Gastrocnemius medialis (tissue), 4 donors: ENCODE results near the gene ESAM. TPM values are rescaled to one million over a fixed set of nuclear protein-coding genes. Genes with fewer than 3 reads are reported as not detected.

Source experiments
- ATAC-seq, 2 donors: fragments of 150-250 bp; one replicate each; pipeline ENCODE4 v1.9.1; 2016
- DNase-seq, 2 donors: peaks; one replicate each; pipeline ENCODE4 v3.0.0-alpha.2; 2019
- H3K27ac ChIP-seq, 4 donors: fragments of 200-600 bp; sonication (generic); 1 replicate in 1 of 4; 2 replicates in 3 of 4; pipeline ENCODE4 v1.5.1; 2016 to 2018; ENCODE audit warnings: mild to moderate bottlenecking in 2 of 4, moderate library complexity in 1 of 4
- H3K27me3 ChIP-seq, 3 donors: fragments of 200-600 bp; sonication (generic) in 2 of 3; 1 replicate in 1 of 3; 2 replicates in 2 of 3; pipeline versions ENCODE4 v1.5.1 to v1.6.0; 2016 to 2019; ENCODE audit warnings: mild to moderate bottlenecking in 1 of 3, moderate library complexity in 1 of 3
- H3K36me3 ChIP-seq, 2 donors: fragments of 200-600 bp; sonication (generic) in 1 of 2; one replicate each; pipeline ENCODE4 v1.5.1; 2017 to 2018
- H3K4me1 ChIP-seq, 2 donors: fragments of 200-600 bp; sonication (generic) in 1 of 2; one replicate each; pipeline ENCODE4 v1.5.1; 2016 to 2017; ENCODE audit warnings: mild to moderate bottlenecking in 2 of 2
- H3K4me3 ChIP-seq, 4 donors: fragments of 200-600 bp; sonication (generic) in 3 of 4; 1 replicate in 1 of 4; 2 replicates in 3 of 4; pipeline ENCODE4 v1.5.1; 2016 to 2019; ENCODE audit warnings: mild to moderate bottlenecking in 2 of 4
- H3K9me3 ChIP-seq, 3 donors: fragments of 200-600 bp; sonication (generic) in 2 of 3; 1 replicate in 1 of 3; 2 replicates in 2 of 3; pipeline ENCODE4 v1.5.1; 2016 to 2019
- CTCF ChIP-seq, 5 experiments: fragments of 450-650 bp in 3 of 5; fragments of 200-600 bp in 2 of 5; sonication (generic) in 2 of 5; IDR thresholded peaks in 4 of 5; conservative IDR thresholded peaks in 1 of 5; 1 replicate in 4 of 5; 2 replicates in 1 of 5; pipeline ENCODE4 v1.5.1; 2016 to 2019; ENCODE audit warnings: antibody characterized with exemption in 5 of 5, mild to moderate bottlenecking in 3 of 5, moderate library complexity in 3 of 5
- POLR2A ChIP-seq, 2 donors: fragments of 450-650 bp; IDR thresholded peaks; one replicate each; pipeline ENCODE4 v1.6.1; 2017; ENCODE audit warnings: antibody characterized with exemption in 2 of 2, mild to moderate bottlenecking in 2 of 2, moderate library complexity in 2 of 2
- in situ Hi-C, 4 donors: fragments of 200-750 bp; cut with MboI; loops; one replicate each; pipeline versions ENCODE4 v1.15.0 to v1.8.0; 2017; ENCODE audit warnings: low sequenced_read_pairs in 4 of 4
- intact Hi-C: fragments of 100-400 bp; cut with DNase I; formaldehyde crosslinking; loops from one replicate; pipeline ENCODE4 v1.15.1; 2023; ENCODE audit warnings: low total_unique reads
- total RNA-seq, 4 donors: library from RNA; depleted of rRNA; stranded (reverse); fragments of >200 nt; gene quantifications; one replicate each; pipeline versions ENCODE4 v1.1.0 to v1.2.3, GENCODE V29; 2016

ESAM gene
- total RNA-seq, 4 donors from 2014 or later: 20.0 to 30.1 (median 27.5) TPM

- in situ Hi-C loops: loop anchor here (5.0 to 10.0 kb wide), 4 partner anchors 75 to 95 kb away; partner anchors contain the start of genes SIAE (in 1 of the 4) and SPA17 (in 1 of the 4)
- TF ChIP-seq CTCF (IDR thresholded peaks at IDR 0.05 in 4 of 5, conservative IDR thresholded peaks at IDR 0.05 in 1 of 5): no peak
- TF ChIP-seq POLR2A (IDR thresholded peaks at IDR 0.05): peak in 1 of 2 donors; percentile 22
- no peak for DNase-seq
These were observed 2.6 kb downstream of the ESAM start for GRCh38 chr11:124759266-124760204.

GRCh38 chr11:124758355-124759265 is 3.5 kb downstream of the ESAM start:
- Histone ChIP-seq H3K9me3 (no peaks in the 10 kb centered on the region), H3K4me3 (peak overlapping the region; percentile 47 to 67 (median 60)), H3K27me3 (peaks cover 49 to 60% (median 58%) of the 10 kb centered on the region in 3 donors), H3K36me3 (peaks cover 0 to 2% of the 10 kb centered on the region in 2 donors), H3K4me1 (peaks cover 13 to 31% of the 10 kb centered on the region in 2 donors), H3K27ac (peak overlapping the region; percentile 39 to 87 (median 82))
- peak in 1 of 2 donors; percentile 39 for DNase-seq
- TF ChIP-seq CTCF (IDR thresholded peaks at IDR 0.05 in 4 of 5, conservative IDR thresholded peaks at IDR 0.05 in 1 of 5) (peak; percentile 23 to 72 (median 57)), POLR2A (IDR thresholded peaks at IDR 0.05) (no peak)
- intact Hi-C loops: no loop called here
- in situ Hi-C loops: no loop called here
- peak in 1 of 2 donors; percentile 24 for ATAC-seq

More at GRCh38 chr11:124759266-124760204, 2.6 kb downstream of the ESAM start:
- Histone ChIP-seq H3K36me3 (no peaks in the 10 kb centered on the region), H3K27me3 (peaks cover 49 to 60% (median 58%) of the 10 kb centered on the region in 3 donors), H3K4me1 (peaks cover 14 to 31% of the 10 kb centered on the region in 2 donors), H3K9me3 (no peaks in the 10 kb centered on the region), H3K27ac (peak overlapping the region; percentile 54 to 87 (median 82)), H3K4me3 (peak overlapping the region; percentile 47 to 67 (median 60))
- intact Hi-C loops: loop anchor here (5.0 kb wide), 2 partner anchors 43 to 78 kb away; partner anchors contain the start of gene MSANTD2
- peak; percentile 53 to 57 for ATAC-seq

- Histone ChIP-seq H3K4me1 (peaks cover 9 to 24% of the 10 kb centered on the region in 2 donors), H3K36me3 (peaks cover 0 to 3% of the 10 kb centered on the region in 2 donors), H3K27ac (peak overlapping the region in 1 of 4 donors; percentile 87), H3K9me3 (no peaks in the 10 kb centered on the region), H3K27me3 (peaks cover 44 to 58% (median 55%) of the 10 kb centered on the region in 3 donors), H3K4me3 (no peak overlapping the region)
- ATAC-seq (no peak), DNase-seq (no peak)
- no peak for TF ChIP-seq POLR2A (IDR thresholded peaks at IDR 0.05)
- in situ Hi-C loops (no loop called here), intact Hi-C loops (no loop called here)
These were observed 4.8 kb downstream of the ESAM start for GRCh38 chr11:124757320-124757719.

GRCh38 chr11:124756753-124757227 is 5.3 kb downstream of the ESAM start:
- no peak overlapping the region for H3K4me3 ChIP-seq
- H3K27ac ChIP-seq: peak overlapping the region in 1 of 4 donors; percentile 87
- ATAC-seq (no peak), DNase-seq (no peak)
- peaks cover 9 to 24% of the 10 kb centered on the region in 2 donors for H3K4me1 ChIP-seq
- in situ Hi-C loops (no loop called here), intact Hi-C loops (no loop called here)
- peaks cover 46 to 59% (median 58%) of the 10 kb centered on the region in 3 donors for H3K27me3 ChIP-seq
- peaks cover 0 to 3% of the 10 kb centered on the region in 2 donors for H3K36me3 ChIP-seq
- no peak for TF ChIP-seq CTCF (IDR thresholded peaks at IDR 0.05 in 4 of 5, conservative IDR thresholded peaks at IDR 0.05 in 1 of 5)
- TF ChIP-seq POLR2A (IDR thresholded peaks at IDR 0.05): no peak
- no peaks in the 10 kb centered on the region for H3K9me3 ChIP-seq
